ENCODE measurements around the gene MDC1.

GRCh38 chr6:30670760-30671527, 46.1 kb downstream of the MDC1 start:
- TF ChIP-seq EZH2 (IDR thresholded peaks at IDR 0.05; ENCODE audit: insufficient read depth, poor library complexity, severe bottlenecking), result no peak
- TF ChIP-seq EZH2phosphoT487 (IDR thresholded peaks at IDR 0.05; ENCODE audit: insufficient read depth, low read depth), result no peak
